Endothelial cell of umbilical vein (primary cell): Measurements from ENCODE around the gene KBTBD13. TPM values are rescaled to one million over a fixed set of nuclear protein-coding genes. Genes with fewer than 3 reads are reported as not detected.

ENCODE experiments used
- BruUV-seq: library from RNA; stranded (reverse); fragments of 400-500 nt; replicated peaks from 2 replicates; lab custom pipeline; 2021; lab: Mats Ljungman, UMichigan
- CTCF ChIA-PET: fragments of 300-600, 350-600 bp; sonication (Branson Sonifier 250); formaldehyde crosslinking; loops from one replicate; lab custom pipeline; 2021; ENCODE audit warnings: antibody characterized with exemption, inconsistent platforms; lab: Charles Lee
- POLR2A ChIA-PET: fragments of 300-600, 350-600 bp; sonication (Branson Sonifier 250); formaldehyde crosslinking; loops from one replicate; lab custom pipeline; 2021; ENCODE audit warnings: antibody characterized with exemption, inconsistent platforms; lab: Charles Lee
- DNase-seq: peaks from one replicate; pipeline ENCODE4 v3.0.0-alpha.2; 2011; ENCODE audit warnings: low read depth, low spot score
- FAIRE-seq: peaks from 2 replicates; lab custom pipeline; 2011; peaks lifted over from hg19 to GRCh38; lab: Jason Lieb, UNC
- H2AFZ ChIP-seq: 2 replicates; pipeline ENCODE4 v1.6.0; 2012; ENCODE audit warnings: low read depth, low read length, control low read depth, inconsistent platforms
- H3K27ac ChIP-seq: 2 replicates; pipeline ENCODE4 v1.5.1; 2011; ENCODE audit warnings: low read depth, mild to moderate bottlenecking, control low read depth, low read length, moderate library complexity; ENCODE audit not compliant: insufficient read depth
- H3K27me3 ChIP-seq, 2 experiments: 2 replicates each; pipeline versions ENCODE4 v1.6.0 to v1.6.1; 2011; ENCODE audit warnings: low read length in 2 of 2, mixed read lengths in 1 of 2; ENCODE audit not compliant: control insufficient read depth in 2 of 2, insufficient read depth in 2 of 2
- H3K36me3 ChIP-seq, 2 experiments: 2 replicates in 1 of 2; 3 replicates in 1 of 2; pipeline ENCODE4 v1.5.1; 2011; ENCODE audit warnings: low read length in 2 of 2, mild to moderate bottlenecking in 1 of 2, moderate library complexity in 1 of 2; ENCODE audit not compliant: control insufficient read depth in 2 of 2, insufficient read depth in 2 of 2; ENCODE audit errors: extremely low read depth in 1 of 2
- H3K4me1 ChIP-seq: 3 replicates; pipeline ENCODE4 v1.5.1; 2011; ENCODE audit warnings: mild to moderate bottlenecking, low read length; ENCODE audit not compliant: control insufficient read depth, insufficient read depth; ENCODE audit errors: extremely low read depth
- H3K4me2 ChIP-seq: 2 replicates; pipeline ENCODE4 v1.6.1; 2011; ENCODE audit warnings: low read length, control low read depth, mixed read lengths; ENCODE audit not compliant: insufficient read depth
- H3K4me3 ChIP-seq, 3 experiments: fragments of 200-600 bp in 1 of 3; sonication (generic), shearing (Covaris generic) in 1 of 3; replicated peaks in 1 of 3; 2 replicates each; pipeline ENCODE4 v1.5.1; 2011 to 2016; ENCODE audit warnings: control low read depth in 3 of 3, low read length in 3 of 3, mild to moderate bottlenecking in 2 of 3, inconsistent platforms in 1 of 3, low read depth in 1 of 3, moderate library complexity in 1 of 3; ENCODE audit not compliant: insufficient read depth in 1 of 3
- H3K79me2 ChIP-seq: 2 replicates; pipeline ENCODE4 v1.6.0; 2012; ENCODE audit warnings: low read length, inconsistent platforms; ENCODE audit not compliant: control insufficient read depth, insufficient read depth
- H3K9ac ChIP-seq: replicated peaks from 2 replicates; pipeline ENCODE3; 2011; ENCODE audit warnings: low read length, control low read depth; ENCODE audit not compliant: insufficient read depth; ENCODE audit errors: extremely low read depth
- H3K9me1 ChIP-seq: replicated peaks from 3 replicates; pipeline ENCODE4 v1.6.0; 2011; ENCODE audit warnings: mild to moderate bottlenecking, low read length; ENCODE audit not compliant: control insufficient read depth, insufficient read depth; ENCODE audit errors: extremely low read depth
- H3K9me3 ChIP-seq: replicated peaks from 2 replicates; pipeline ENCODE4 v1.5.1; 2012; ENCODE audit warnings: low read length, inconsistent platforms; ENCODE audit not compliant: control insufficient read depth, insufficient read depth
- H4K20me1 ChIP-seq: replicated peaks from 2 replicates; pipeline ENCODE3; 2011; ENCODE audit warnings: mild to moderate bottlenecking, low read length; ENCODE audit not compliant: control insufficient read depth, insufficient read depth; ENCODE audit errors: extremely low read depth
- EZH2 ChIP-seq: IDR thresholded peaks from 2 replicates; pipeline ENCODE4 v1.6.1; 2012; ENCODE audit warnings: borderline replicate concordance, low read depth, mild to moderate bottlenecking, moderate library complexity, low read length, inconsistent platforms; ENCODE audit not compliant: severe bottlenecking
- FOS ChIP-seq: IDR thresholded peaks from 2 replicates; pipeline ENCODE4 v1.6.1; 2011; ENCODE audit warnings: mild to moderate bottlenecking, low read length, moderate library complexity, borderline replicate concordance; ENCODE audit not compliant: insufficient read depth
- GATA2 ChIP-seq: IDR thresholded peaks from 2 replicates; pipeline ENCODE4 v1.7.0; 2011; ENCODE audit warnings: low read depth, mild to moderate bottlenecking, moderate library complexity, mixed read lengths, low read length; ENCODE audit not compliant: insufficient read length, insufficient read depth
- JUN ChIP-seq: IDR thresholded peaks from 2 replicates; pipeline ENCODE4 v1.6.1; 2011; ENCODE audit warnings: borderline replicate concordance, low read depth; ENCODE audit not compliant: insufficient read length, insufficient read depth
- MYC ChIP-seq: IDR thresholded peaks from one replicate; pipeline ENCODE4 v1.6.1; 2011; ENCODE audit warnings: mild to moderate bottlenecking, low read depth, low read length
- POLR2A ChIP-seq: IDR thresholded peaks from 2 replicates; pipeline ENCODE4 v1.6.1; 2012; ENCODE audit warnings: low read depth, mild to moderate bottlenecking, control low read depth, low read length
- POLR2AphosphoS5 ChIP-seq: IDR thresholded peaks from 2 replicates; pipeline ENCODE4 v1.6.1; 2012; ENCODE audit warnings: low read depth, mild to moderate bottlenecking, control low read depth, low read length, moderate library complexity; ENCODE audit not compliant: insufficient read depth
- dilution Hi-C: fragments of 300-500 bp; cut with MboI; formaldehyde crosslinking; loops from one replicate; pipeline ENCODE4 v1.15.0; 2019; ENCODE audit warnings: low sequenced_read_pairs; ENCODE audit not compliant: extremely low pct_ligation_motif_present
- intact Hi-C: fragments of 100-400 bp; cut with micrococcal nuclease; formaldehyde crosslinking; loops from one replicate; pipeline ENCODE4 v1.10.0; 2022
- polyA plus RNA-seq, 4 experiments: library from polyadenylated mRNA; depleted of rRNA in 3 of 4; stranded (reverse) in 3 of 4; unstranded in 1 of 4; fragments of >200 nt; gene quantifications; 2 replicates each; pipeline versions ENCODE4 v1.2.1 to v1.2.3, GENCODE V29; 2011 to 2012; ENCODE audit warnings: missing spikeins in 1 of 4
- total RNA-seq: library from RNA; stranded (reverse); gene quantifications from 2 replicates; pipeline ENCODE4 v1.2.3, GENCODE V29; 2021
- TF ChIP-seq, protein P1 (sequence below), 2 donors: IDR thresholded peaks; 1 replicate in 1 of 2; 2 replicates in 1 of 2; pipeline ENCODE4 v1.5.1; 2011; ENCODE audit warnings: low read length in 2 of 2, mild to moderate bottlenecking in 2 of 2, moderate library complexity in 2 of 2, control low read depth in 1 of 2, inconsistent platforms in 1 of 2, low read depth in 1 of 2; ENCODE audit not compliant: insufficient read depth in 1 of 2; ENCODE audit errors: extremely low read depth in 1 of 2
- TF ChIP-seq, protein P2 (sequence below): IDR thresholded peaks from 2 replicates; pipeline ENCODE4 v1.6.1; 2011; ENCODE audit not compliant: insufficient read depth, insufficient read length

The KBTBD13 gene
- total and polyA plus RNA-seq, 2 donors (not counting 3 experiments of a cell fraction or from before 2014, with no cell fraction given): not detected

DNA sequence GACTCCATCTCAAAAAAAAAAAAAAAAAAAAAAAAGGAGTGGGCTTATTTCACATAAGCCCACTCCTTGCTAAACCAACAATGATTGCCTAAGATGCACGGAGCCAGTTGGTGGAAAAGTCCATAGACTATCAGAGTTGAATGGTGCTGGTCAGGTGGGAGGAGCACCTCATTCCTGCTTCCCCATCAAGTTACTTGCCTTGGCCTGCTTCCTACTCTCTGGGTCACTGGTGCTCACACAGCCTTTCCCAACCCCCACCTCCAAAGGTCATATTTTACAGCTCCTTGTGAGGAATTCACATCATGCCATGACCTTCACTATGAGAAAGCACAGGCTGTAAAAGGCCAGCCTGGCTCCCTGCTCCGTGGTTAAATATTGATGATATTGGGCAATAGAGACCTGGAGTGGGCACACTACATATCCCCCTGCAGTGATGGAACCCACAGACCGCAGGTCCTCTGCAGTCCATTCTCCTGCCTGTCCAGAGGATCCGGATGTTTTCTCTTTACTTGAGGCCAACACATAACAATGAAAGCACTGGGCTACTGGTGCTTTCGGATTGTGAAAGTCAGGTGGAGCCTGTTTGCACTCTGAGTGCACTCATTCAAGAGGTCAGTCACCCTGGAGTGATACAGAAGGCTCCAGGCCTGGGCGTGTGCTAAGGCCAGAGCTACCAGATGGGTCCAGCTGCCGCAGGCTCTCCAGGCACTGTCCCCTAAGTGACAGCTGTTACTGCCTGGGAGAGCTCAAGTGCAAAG, 31.6 kb upstream of the KBTBD13 start, which contains the start of gene SLC51B:
TSS of gene SLC51B (plus strand) at position 664 of the 758 bp plus-strand sequence. CDS start 4,618 bp downstream, outside the sequence.
- no peaks in the 10 kb centered on the region for H3K27me3 ChIP-seq
- no peaks in the 10 kb centered on the region for H3K9me1 ChIP-seq
- no peaks in the 10 kb centered on the region for H3K9me3 ChIP-seq
- H4K20me1 ChIP-seq: no peaks in the 10 kb centered on the region
- FAIRE-seq (no peak), DNase-seq (no peak)
- no peak within 1 kb of the TSS for H3K27ac ChIP-seq
- ChIA-PET CTCF (no interaction called here), POLR2A (no interaction called here)
- TF ChIP-seq, protein P1, sequence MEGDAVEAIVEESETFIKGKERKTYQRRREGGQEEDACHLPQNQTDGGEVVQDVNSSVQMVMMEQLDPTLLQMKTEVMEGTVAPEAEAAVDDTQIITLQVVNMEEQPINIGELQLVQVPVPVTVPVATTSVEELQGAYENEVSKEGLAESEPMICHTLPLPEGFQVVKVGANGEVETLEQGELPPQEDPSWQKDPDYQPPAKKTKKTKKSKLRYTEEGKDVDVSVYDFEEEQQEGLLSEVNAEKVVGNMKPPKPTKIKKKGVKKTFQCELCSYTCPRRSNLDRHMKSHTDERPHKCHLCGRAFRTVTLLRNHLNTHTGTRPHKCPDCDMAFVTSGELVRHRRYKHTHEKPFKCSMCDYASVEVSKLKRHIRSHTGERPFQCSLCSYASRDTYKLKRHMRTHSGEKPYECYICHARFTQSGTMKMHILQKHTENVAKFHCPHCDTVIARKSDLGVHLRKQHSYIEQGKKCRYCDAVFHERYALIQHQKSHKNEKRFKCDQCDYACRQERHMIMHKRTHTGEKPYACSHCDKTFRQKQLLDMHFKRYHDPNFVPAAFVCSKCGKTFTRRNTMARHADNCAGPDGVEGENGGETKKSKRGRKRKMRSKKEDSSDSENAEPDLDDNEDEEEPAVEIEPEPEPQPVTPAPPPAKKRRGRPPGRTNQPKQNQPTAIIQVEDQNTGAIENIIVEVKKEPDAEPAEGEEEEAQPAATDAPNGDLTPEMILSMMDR (IDR thresholded peaks at IDR 0.05; ENCODE audit: extremely low read depth in 1 of 2, insufficient read depth in 1 of 2, low read depth in 1 of 2, low read length in 2 of 2): no peak
- no peak for TF ChIP-seq EZH2
- TF ChIP-seq MYC: no peak
- TF ChIP-seq GATA2: no peak
- TF ChIP-seq, protein P2, sequence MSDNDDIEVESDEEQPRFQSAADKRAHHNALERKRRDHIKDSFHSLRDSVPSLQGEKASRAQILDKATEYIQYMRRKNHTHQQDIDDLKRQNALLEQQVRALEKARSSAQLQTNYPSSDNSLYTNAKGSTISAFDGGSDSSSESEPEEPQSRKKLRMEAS: no peak
- TF ChIP-seq JUN: no peak
- no peak for TF ChIP-seq POLR2A
- TF ChIP-seq POLR2AphosphoS5: no peak
- TF ChIP-seq FOS: no peak
- peaks cover 5% of the 10 kb centered on the region for H3K4me1 ChIP-seq
- no peak within 1 kb of the TSS for H3K4me3 ChIP-seq
- no peaks in the 10 kb centered on the region for H3K36me3 ChIP-seq
- no peak within 1 kb of the TSS for H3K9ac ChIP-seq
- H3K79me2 ChIP-seq: no peaks in the 10 kb centered on the region
- intact Hi-C loops (no loop called here), dilution Hi-C loops (no loop called here)
- no peak within 1 kb of the TSS for H2AFZ ChIP-seq
- no peak within 1 kb of the TSS for H3K4me2 ChIP-seq
- BruUV-seq: no TSS peak
